ENCODE data around the gene PALS2. TPM values are rescaled to one million over a fixed set of nuclear protein-coding genes. Genes with fewer than 3 reads are reported as not detected.

The PALS2 gene
- total RNA-seq, 1 experiment from 2014 or later: 44.6 TPM

DNA sequence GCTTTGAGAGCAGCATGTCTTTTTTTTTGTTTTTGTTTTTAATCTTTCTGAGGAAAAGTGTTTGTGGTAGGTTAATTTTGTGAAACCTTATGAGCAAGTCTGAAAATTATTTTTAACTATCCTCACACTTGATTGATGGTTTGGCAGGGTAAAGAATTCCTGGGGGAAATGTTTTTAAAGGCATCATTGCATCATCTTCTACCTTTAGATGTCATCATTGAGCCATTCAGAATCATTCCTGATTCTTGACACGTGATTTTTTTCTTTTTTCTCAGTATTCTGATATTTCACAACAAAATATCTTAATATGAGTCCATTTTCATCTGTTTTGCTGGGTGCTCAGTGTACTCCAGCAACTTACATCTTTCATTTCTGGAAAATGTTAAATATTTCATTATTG, 28.3 kb downstream of the PALS2 start (continued):
- TF ChIP-seq POLR2A (IDR thresholded peaks at IDR 0.05; ENCODE audit: borderline replicate concordance, extremely low read depth, insufficient read depth, insufficient read length) (no peak), SP1 (IDR thresholded peaks at IDR 0.05; ENCODE audit: low read depth) (no peak)
- TF ChIP-seq, protein P1, sequence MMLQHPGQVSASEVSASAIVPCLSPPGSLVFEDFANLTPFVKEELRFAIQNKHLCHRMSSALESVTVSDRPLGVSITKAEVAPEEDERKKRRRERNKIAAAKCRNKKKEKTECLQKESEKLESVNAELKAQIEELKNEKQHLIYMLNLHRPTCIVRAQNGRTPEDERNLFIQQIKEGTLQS (IDR thresholded peaks at IDR 0.05): no peak

DNA sequence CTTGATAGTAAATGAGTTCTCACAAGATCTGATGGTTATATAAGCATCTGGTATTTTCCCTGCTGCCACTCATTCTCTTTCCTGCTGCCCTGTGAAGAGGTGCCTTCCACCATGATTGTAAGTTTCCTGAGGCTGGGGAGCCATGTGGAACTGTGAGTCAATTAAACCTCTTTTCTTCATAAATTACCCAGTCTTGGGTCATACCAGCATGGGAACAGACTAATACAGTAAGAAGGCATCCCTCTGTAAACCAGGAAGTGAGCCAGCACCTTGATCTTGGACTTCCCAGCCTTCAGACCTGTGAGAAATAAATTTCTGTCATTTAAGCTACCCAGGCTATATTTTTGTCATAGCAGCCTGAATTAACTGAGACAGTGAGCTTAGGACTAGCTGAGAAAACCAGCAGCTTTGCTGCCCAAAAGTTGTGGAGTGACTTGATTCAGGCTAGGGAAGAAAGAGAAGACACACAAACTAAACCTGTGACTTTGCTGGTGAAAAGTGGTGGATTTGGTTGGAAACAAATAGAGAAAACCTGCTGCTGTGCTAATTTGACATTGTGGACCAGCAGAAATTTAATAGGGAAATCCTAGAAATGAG, 29.7 kb downstream of the PALS2 start:
- ATAC-seq: no peak
- BruUV-seq (replicated peaks): no TSS peak
- Histone ChIP-seq H3K4me1 (ENCODE audit: control insufficient read depth in 1 of 2, insufficient read depth in 2 of 2, low read length in 2 of 2) (no peaks in the 10 kb centered on the region), H3K9me2 (ENCODE audit: insufficient read depth) (no peaks in the 10 kb centered on the region), H2AFZ (ENCODE audit: low read depth, low read length, poor library complexity, severe bottlenecking) (no peak overlapping the region), H3K27me3 (ENCODE audit: insufficient read depth, low read length) (no peaks in the 10 kb centered on the region), H3K4me3 (replicated peaks in 1 of 2; ENCODE audit: low read depth in 1 of 2, low read length in 2 of 2) (no peak overlapping the region), H3K4me2 (ENCODE audit: low read length) (no peak overlapping the region), H3K79me2 (ENCODE audit: insufficient read depth, low read length) (peaks cover 86% of the 10 kb centered on the region), H3K9me3 (ENCODE audit: control insufficient read depth in 1 of 2, insufficient read depth in 1 of 2, low read depth in 1 of 2, low read length in 2 of 2) (no peaks in the 10 kb centered on the region), H3K27ac (ENCODE audit: low read depth, low read length) (no peak overlapping the region), H3K9ac (ENCODE audit: low read length) (no peak overlapping the region), H3K36me3 (ENCODE audit: control insufficient read depth in 1 of 2, insufficient read depth in 2 of 2, low read length in 2 of 2) (no peaks in the 10 kb centered on the region), H4K20me1 (ENCODE audit: insufficient read depth) (0 out of 2 replicates have a peak, but pooled peaks cover 5% of the 10 kb centered on the region)
- RAD21 ChIA-PET (ENCODE audit: low non-redundant PET in 1 of 2, low total read pairs in 2 of 2, uncharacterized antibody in 2 of 2, unreplicated experiment in 2 of 2): no interaction called here
- POLR2A ChIA-PET: no interaction called here
- CTCF ChIA-PET: no interaction called here
- no peak for TF ChIP-seq YY1 (IDR thresholded peaks at IDR 0.05; ENCODE audit: extremely low read depth, insufficient replicate concordance, low read depth, low read length)
- TF ChIP-seq, protein P2, sequence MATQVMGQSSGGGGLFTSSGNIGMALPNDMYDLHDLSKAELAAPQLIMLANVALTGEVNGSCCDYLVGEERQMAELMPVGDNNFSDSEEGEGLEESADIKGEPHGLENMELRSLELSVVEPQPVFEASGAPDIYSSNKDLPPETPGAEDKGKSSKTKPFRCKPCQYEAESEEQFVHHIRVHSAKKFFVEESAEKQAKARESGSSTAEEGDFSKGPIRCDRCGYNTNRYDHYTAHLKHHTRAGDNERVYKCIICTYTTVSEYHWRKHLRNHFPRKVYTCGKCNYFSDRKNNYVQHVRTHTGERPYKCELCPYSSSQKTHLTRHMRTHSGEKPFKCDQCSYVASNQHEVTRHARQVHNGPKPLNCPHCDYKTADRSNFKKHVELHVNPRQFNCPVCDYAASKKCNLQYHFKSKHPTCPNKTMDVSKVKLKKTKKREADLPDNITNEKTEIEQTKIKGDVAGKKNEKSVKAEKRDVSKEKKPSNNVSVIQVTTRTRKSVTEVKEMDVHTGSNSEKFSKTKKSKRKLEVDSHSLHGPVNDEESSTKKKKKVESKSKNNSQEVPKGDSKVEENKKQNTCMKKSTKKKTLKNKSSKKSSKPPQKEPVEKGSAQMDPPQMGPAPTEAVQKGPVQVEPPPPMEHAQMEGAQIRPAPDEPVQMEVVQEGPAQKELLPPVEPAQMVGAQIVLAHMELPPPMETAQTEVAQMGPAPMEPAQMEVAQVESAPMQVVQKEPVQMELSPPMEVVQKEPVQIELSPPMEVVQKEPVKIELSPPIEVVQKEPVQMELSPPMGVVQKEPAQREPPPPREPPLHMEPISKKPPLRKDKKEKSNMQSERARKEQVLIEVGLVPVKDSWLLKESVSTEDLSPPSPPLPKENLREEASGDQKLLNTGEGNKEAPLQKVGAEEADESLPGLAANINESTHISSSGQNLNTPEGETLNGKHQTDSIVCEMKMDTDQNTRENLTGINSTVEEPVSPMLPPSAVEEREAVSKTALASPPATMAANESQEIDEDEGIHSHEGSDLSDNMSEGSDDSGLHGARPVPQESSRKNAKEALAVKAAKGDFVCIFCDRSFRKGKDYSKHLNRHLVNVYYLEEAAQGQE (IDR thresholded peaks at IDR 0.05; ENCODE audit: low read depth): no peak
- TF ChIP-seq SRF (IDR thresholded peaks at IDR 0.05; ENCODE audit: low read depth): no peak
- no peak for TF ChIP-seq RAD21 (IDR thresholded peaks at IDR 0.05; ENCODE audit: low read depth)
- TF ChIP-seq, protein P1 (IDR thresholded peaks at IDR 0.05): no peak
- TF ChIP-seq POLR2A (IDR thresholded peaks at IDR 0.05; ENCODE audit: borderline replicate concordance, extremely low read depth, insufficient read depth, insufficient read length): no peak
- TF ChIP-seq EZH2 (IDR thresholded peaks at IDR 0.05): no peak
- intact Hi-C loops (cut with micrococcal nuclease): no loop called here
- DNase-seq (ENCODE audit: low read depth, low spot score): no peak
